Esophagus muscularis mucosa (tissue), 4 donors: ENCODE results near the gene ZNF862.

Experiments
- CTCF ChIP-seq, 3 experiments: fragments of 200-600 bp in 2 of 3; fragments of 450-650 bp in 1 of 3; sonication (generic) in 2 of 3; IDR thresholded peaks; one replicate each; pipeline ENCODE4 v1.5.1; 2017 to 2019; ENCODE audit warnings: antibody characterized with exemption in 3 of 3, mild to moderate bottlenecking in 2 of 3, moderate library complexity in 1 of 3
- EP300 ChIP-seq: sonication (generic); formaldehyde crosslinking; IDR thresholded peaks from one replicate; pipeline ENCODE4 v1.6.1; 2017; ENCODE audit warnings: antibody characterized with exemption
- POLR2A ChIP-seq: fragments of 450-650 bp; IDR thresholded peaks from one replicate; pipeline ENCODE4 v1.6.1; 2017; ENCODE audit warnings: antibody characterized with exemption, moderate library complexity, mild to moderate bottlenecking, low read depth
- POLR2AphosphoS5 ChIP-seq, 2 donors: sonication (generic); formaldehyde crosslinking; IDR thresholded peaks; one replicate each; pipeline ENCODE4 v1.6.1; 2017; ENCODE audit warnings: antibody characterized with exemption in 2 of 2

GRCh38 chr7:149803551-149804074, 34.6 kb upstream of the ZNF862 start:
- TF ChIP-seq EP300 (no peak), CTCF (IDR thresholded peaks at IDR 0.05) (no peak), POLR2AphosphoS5 (IDR thresholded peaks at IDR 0.05) (no peak), POLR2A (no peak)
